NB4 (cell line): Measurements from ENCODE around the gene LYSMD1.

Source experiments
- CTCF ChIP-seq: IDR thresholded peaks from one replicate; pipeline ENCODE4 v1.5.1; 2012; ENCODE audit warnings: low read depth, low read length
- MAX ChIP-seq: IDR thresholded peaks from 2 replicates; pipeline ENCODE4 v1.6.1; 2011; ENCODE audit warnings: low read depth, low read length
- POLR2A ChIP-seq: IDR thresholded peaks from 2 replicates; pipeline ENCODE4 v1.6.1; 2011; ENCODE audit warnings: mild to moderate bottlenecking; ENCODE audit not compliant: insufficient read length; ENCODE audit errors: extremely low read depth

- TF ChIP-seq CTCF (no peak), POLR2A (no peak), MAX (no peak)
Measured at GRCh38 chr1:151135433-151136385, 30.0 kb downstream of the LYSMD1 start.
